HUDEP-2 (cell line): ENCODE measurements around the gene SCLT1.

Experiments
- DNase-seq, 76 experiments: peaks; one replicate each; lab custom pipeline; 2025; ENCODE audit not compliant: unreplicated experiment in 76 of 76; lab: John Stamatoyannopoulos, UW

Gene SCLT1

DNA sequence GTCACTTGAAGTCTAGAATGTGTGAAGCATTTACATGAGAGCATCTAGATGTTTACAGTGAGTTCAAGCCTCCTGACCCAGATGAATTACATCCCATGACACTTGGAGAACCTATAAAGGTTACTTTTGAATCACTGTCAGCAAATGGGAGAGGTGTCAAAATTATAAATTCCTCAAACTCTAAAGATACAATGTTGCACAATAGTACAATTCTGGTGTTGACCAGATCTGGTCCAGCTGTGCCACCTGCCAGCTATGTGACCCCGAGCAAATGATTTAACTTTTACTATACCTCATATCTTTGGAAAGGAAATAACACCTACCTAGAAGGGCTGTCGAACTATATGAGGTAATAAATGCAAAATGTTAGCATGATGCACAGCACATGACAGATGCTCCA, 214.1 kb downstream of the SCLT1 start:
- DNase-seq, result no peak

DNA sequence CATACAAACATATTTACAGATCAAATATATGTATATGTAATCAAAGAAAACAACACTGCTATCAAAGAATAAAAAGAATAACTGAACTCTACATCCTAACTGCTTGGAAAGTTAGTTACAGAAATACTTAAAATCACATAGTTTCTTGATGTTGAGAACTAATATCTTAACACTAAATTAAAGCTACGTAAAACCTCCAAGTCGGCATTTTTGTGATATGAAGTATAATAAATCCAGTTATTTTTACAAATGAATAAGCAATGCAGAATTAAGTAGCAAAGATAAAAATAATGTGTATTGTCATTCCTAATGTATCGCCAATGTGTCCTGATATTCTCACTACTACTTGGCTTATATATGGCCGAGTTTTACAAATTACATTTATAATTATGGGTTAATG, 215.4 kb downstream of the SCLT1 start:
- no peak for DNase-seq

GRCh38 chr4:128876200-128876599, 217.1 kb downstream of the SCLT1 start:
- no peak for DNase-seq

- DNase-seq, result peak in 7 of 76 experiments; percentile 2 to 18 (median 4)
These were observed 221.4 kb downstream of the SCLT1 start for GRCh38 chr4:128871948-128872347.

DNA sequence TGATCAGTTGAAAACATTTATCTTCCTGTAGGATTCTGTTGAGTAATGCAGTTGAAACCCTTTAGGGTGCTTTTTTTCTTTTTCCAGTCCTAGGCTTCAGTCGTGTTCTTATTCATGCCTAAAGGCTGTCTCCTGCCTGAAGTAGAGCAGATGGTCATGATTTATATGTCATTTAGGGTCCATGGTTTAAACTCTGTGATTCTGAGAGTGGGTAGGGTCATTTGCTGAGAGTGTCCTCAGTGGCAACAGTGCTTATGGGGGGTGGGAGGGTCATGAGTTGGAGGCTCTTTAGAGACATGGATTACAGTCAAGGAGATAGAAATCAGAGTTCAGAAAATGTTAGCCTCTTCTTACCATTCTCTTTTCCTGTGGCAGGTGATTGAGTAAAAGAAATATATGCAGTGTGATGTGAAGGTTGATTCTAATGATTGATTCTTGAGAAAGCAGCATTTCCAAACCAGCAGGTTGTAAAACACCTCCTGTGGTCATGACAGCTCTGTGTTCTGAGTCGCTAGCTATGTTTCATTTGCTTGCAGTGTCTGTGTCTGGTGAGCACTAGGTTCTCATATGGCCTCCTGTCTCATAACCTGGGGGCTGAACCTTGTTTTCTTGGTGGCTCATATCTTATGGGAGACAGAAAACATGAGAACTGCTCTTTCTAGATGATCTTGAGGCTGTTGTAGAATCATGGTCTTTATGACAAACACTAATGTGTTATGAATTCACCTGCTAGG, 223.4 kb downstream of the SCLT1 start:
- no peak for DNase-seq

- DNase-seq, result no peak
These were observed 224.6 kb downstream of the SCLT1 start for GRCh38 chr4:128868758-128869157.

- DNase-seq, result no peak
These were observed 226.6 kb downstream of the SCLT1 start for GRCh38 chr4:128866691-128867090.

- no peak for DNase-seq
These were observed 227.1 kb downstream of the SCLT1 start for GRCh38 chr4:128866269-128866668.

DNA sequence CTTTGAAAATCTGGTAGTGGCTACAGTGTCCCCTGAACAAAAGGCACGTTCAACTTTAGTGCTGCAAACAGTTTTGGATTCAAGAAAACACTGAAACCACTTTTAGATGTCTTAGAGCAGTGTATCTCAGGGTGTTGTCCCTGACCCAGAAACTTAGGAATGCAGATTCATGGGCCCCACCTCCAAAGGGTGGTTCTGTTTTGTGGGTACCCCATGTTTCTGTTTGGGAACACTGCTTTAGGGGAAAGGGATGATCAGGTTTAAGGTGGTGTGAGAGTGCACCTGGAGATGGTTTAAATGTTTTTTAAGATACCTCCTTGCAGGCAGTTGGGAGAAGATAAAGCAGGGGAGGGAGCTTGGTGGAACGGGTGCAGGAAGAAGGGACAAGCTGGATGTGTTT, 228.2 kb downstream of the SCLT1 start:
- no peak for DNase-seq

DNA sequence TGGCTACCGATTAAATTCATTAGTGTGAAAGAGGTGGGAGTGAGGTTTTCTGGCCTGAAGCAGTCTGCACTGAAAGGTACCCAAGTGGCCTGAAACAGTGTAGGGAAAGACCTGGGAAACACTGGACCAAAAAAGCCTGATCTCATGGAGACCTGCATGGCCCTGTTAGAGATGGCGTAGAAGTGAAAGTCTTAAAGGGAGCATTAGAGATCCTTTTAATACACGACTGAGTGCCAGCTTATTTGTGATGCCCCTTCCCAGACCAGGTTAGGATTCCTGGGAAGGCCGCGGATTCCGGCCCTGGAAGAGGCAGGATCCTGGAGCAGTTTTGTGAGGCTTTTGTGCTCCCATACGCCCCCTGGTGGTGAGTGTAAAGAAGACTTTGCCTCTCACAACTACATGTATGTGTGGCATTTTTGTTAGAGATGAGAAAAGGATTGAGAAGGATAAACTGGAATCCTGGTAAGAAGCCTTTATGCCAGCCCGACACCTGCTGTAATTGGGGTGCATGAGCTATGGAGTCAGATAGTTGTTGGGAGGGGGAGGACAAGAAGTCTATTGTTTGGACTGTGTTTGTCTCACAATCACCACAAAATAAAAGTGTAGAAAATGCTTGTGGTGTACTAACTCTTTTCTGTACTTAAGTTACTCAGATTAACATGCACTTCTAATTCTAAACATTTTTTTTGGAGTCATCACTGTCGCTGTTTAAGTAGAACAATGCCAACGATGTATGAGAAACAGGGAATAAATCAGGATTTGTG, 229.8 kb downstream of the SCLT1 start:
- peak in 60 of 76 experiments; percentile 1 to 61 (median 34) for DNase-seq

GRCh38 chr4:128862608-128863311, 230.6 kb downstream of the SCLT1 start:
- no peak for DNase-seq

DNA sequence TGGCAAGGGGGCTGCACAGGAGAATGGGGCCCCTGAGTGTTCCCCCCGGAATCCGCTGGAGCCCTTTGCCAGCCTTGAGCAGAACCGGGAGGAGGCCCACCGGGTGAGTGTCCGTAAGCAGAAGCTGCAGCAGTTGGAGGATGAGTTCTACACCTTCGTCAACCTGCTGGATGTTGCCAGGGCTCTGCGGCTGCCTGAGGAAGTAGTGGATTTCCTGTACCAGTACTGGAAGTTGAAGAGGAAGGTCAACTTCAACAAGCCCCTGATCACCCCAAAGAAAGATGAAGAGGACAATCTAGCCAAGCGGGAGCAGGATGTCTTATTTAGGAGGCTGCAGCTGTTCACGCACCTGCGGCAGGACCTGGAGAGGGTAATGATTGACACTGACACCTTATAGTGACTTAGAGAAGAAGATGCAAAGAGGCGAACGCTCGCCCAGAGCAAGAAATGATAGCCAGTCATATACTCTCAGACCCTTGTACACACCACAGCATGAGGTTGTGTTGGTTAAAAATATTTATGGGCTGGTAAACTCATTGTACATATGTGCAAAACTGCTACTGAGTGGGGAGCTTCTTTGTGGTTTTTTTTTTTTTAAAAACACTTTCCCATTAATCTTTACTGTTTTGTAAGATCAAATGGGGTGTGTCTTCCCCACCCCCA, 231.4 kb downstream of the SCLT1 start:
- no peak for DNase-seq

- DNase-seq, result no peak
These were observed 233.3 kb downstream of the SCLT1 start for GRCh38 chr4:128859887-128860677.

GRCh38 chr4:128858879-128859671, 234.3 kb downstream of the SCLT1 start:
- no peak for DNase-seq

- no peak for DNase-seq
These were observed 237.1 kb downstream of the SCLT1 start for GRCh38 chr4:128856246-128856645.

- no peak for DNase-seq
These were observed 237.7 kb downstream of the SCLT1 start for GRCh38 chr4:128855621-128856020.

- DNase-seq, result no peak
These were observed 238.9 kb downstream of the SCLT1 start for GRCh38 chr4:128854433-128854832.

- no peak for DNase-seq
These were observed 239.6 kb downstream of the SCLT1 start for GRCh38 chr4:128853741-128854140.

DNA sequence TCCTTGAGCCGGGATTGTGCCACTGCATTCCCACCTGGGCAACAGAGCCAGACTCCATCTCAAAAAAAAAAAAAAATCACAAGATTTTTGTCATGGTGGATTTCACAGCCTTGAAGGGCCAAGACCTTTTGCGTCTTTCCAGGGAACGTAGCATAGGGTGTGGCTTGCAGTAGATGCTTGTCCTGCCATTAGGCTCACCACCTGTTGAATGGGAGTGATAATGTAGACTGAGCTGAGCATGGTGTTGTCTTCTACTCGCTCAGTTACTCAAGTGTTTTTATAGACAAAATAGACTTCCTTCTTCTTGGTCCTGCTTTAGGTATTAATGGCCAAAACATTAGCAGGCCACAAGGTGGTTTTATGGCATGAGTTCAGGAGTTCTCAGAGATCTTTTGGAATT, 243.1 kb downstream of the SCLT1 start:
- DNase-seq, result no peak
